Mucosa of descending colon (tissue), 3 donors: ENCODE results near the gene NISCH. TPM values are rescaled to one million over a fixed set of nuclear protein-coding genes. Genes with fewer than 3 reads are reported as not detected.

Experiments used
- ATAC-seq: fragments of 200-7000 bp; cut with Tn5 transposase; one replicate; pipeline ENCODE4 v1.9.1; 2020; ENCODE audit warnings: mild to moderate bottlenecking, moderate library complexity
- DNase-seq, 3 donors: peaks; one replicate each; pipeline ENCODE4 v3.0.0-alpha.2; 2020
- H3K36me3 ChIP-seq: fragments of 200-600 bp; one replicate; pipeline ENCODE4 v1.8.0; 2021; ENCODE audit warnings: low read depth, mild to moderate bottlenecking
- H3K4me1 ChIP-seq: fragments of 200-600 bp; one replicate; pipeline ENCODE4 v1.8.0; 2021; ENCODE audit warnings: low read depth, mild to moderate bottlenecking
- H3K4me3 ChIP-seq: fragments of 200-600 bp; one replicate; pipeline ENCODE4 v1.8.0; 2021; ENCODE audit warnings: mild to moderate bottlenecking
- H3K9me3 ChIP-seq: fragments of 200-600 bp; one replicate; pipeline ENCODE4 v1.8.0; 2021; ENCODE audit warnings: mild to moderate bottlenecking
- CTCF ChIP-seq: fragments of 200-600 bp; IDR thresholded peaks from one replicate; pipeline ENCODE4 v1.8.0; 2022; ENCODE audit warnings: antibody characterized with exemption, mild to moderate bottlenecking
- intact Hi-C, 2 donors: fragments of 100-400 bp; cut with DNase I in 1 of 2; cut with micrococcal nuclease in 1 of 2; formaldehyde crosslinking; loops; one replicate each; pipeline versions ENCODE4 v1.11.0 to v1.11.1; 2022; cut with DNase I, micrococcal nuclease
- total RNA-seq, 3 donors: library from RNA; stranded (reverse); fragmentation: NEBNext Ultra II Directional in 2 of 3; extraction: Animal tissue kit (Norgen Biotek cat#: 25700) in 2 of 3; gene quantifications; one replicate each; pipeline versions ENCODE4 v1.2.1 to v1.2.4, GENCODE V29; 2021 to 2023
- donor health status: DM: no; HTN: no; CAD: no; lungs with moderate emphysema.
- donor health status: DM: no; HTN: no; CAD: no.
- donor health status: DM: no; HTN: yes; CAD: no.

NISCH gene
- total RNA-seq, 3 donors from 2014 or later = 57.6 to 91.0 (median 72.1) TPM

GRCh38 chr3:52458031-52458760 lies 2.8 kb downstream of the NISCH start:
- Histone ChIP-seq H3K4me1 (peaks cover 11% of the 10 kb centered on the region), H3K36me3 (no peaks in the 10 kb centered on the region), H3K9me3 (no peaks in the 10 kb centered on the region), H3K4me3 (no peak overlapping the region)
- no peak for DNase-seq
- TF ChIP-seq CTCF = no peak
- intact Hi-C loops = no loop called here
- ATAC-seq = no peak

- Histone ChIP-seq H3K9me3 (no peaks in the 10 kb centered on the region), H3K4me1 (peaks cover 11% of the 10 kb centered on the region), H3K4me3 (no peak overlapping the region), H3K36me3 (no peaks in the 10 kb centered on the region)
- ATAC-seq (no peak), DNase-seq (no peak)
- TF ChIP-seq CTCF = no peak
- intact Hi-C loops = no loop called here
Measured at GRCh38 chr3:52458770-52459545, 3.6 kb downstream of the NISCH start.

- Histone ChIP-seq H3K4me1 (no peaks in the 10 kb centered on the region), H3K36me3 (no peaks in the 10 kb centered on the region), H3K4me3 (no peak overlapping the region), H3K9me3 (no peaks in the 10 kb centered on the region)
- ATAC-seq (no peak), DNase-seq (no peak)
- no peak for TF ChIP-seq CTCF
- intact Hi-C loops = no loop called here
Measured at GRCh38 chr3:52461874-52462273, 6.5 kb downstream of the NISCH start.

GRCh38 chr3:52463416-52463815 lies 8.0 kb downstream of the NISCH start:
- H3K4me1 ChIP-seq = no peaks in the 10 kb centered on the region
- H3K36me3 ChIP-seq = no peaks in the 10 kb centered on the region
- intact Hi-C loops = no loop called here
- H3K4me3 ChIP-seq = no peak overlapping the region
- ATAC-seq (no peak), DNase-seq (no peak)
- TF ChIP-seq CTCF = no peak
- no peaks in the 10 kb centered on the region for H3K9me3 ChIP-seq

- DNase-seq = no peak
- intact Hi-C loops = no loop called here
- no peak for ATAC-seq
- Histone ChIP-seq H3K9me3 (no peaks in the 10 kb centered on the region), H3K36me3 (no peaks in the 10 kb centered on the region), H3K4me1 (no peaks in the 10 kb centered on the region), H3K4me3 (no peak overlapping the region)
- no peak for TF ChIP-seq CTCF
Measured at GRCh38 chr3:52468336-52468735, 12.9 kb downstream of the NISCH start.
